GM23248 (cell line): ENCODE data around the gene PPARGC1A. TPM values are rescaled to one million over a fixed set of nuclear protein-coding genes. Genes with fewer than 3 reads are reported as not detected.

Experiments
- DNase-seq: peaks from one replicate; pipeline ENCODE4 v3.0.0-alpha.2; 2015
- H2AFZ ChIP-seq: fragments of 200-600 bp; sonication (generic); 2 replicates; pipeline ENCODE4 v1.6.1; 2016; ENCODE audit warnings: antibody characterized with exemption
- H3F3A ChIP-seq: fragments of 200-600 bp; sonication (generic); 2 replicates; pipeline ENCODE4 v1.6.1; 2016; ENCODE audit warnings: mild to moderate bottlenecking, antibody characterized with exemption, mixed run types; ENCODE audit not compliant: insufficient read depth
- H3K27ac ChIP-seq: fragments of 200-600 bp; sonication (generic); 2 replicates; pipeline ENCODE4 v1.5.1; 2016; ENCODE audit warnings: mild to moderate bottlenecking
- H3K27me3 ChIP-seq: fragments of 200-600 bp; sonication (generic); replicated peaks from 2 replicates; pipeline ENCODE4 v1.6.1; 2016; ENCODE audit warnings: mild to moderate bottlenecking; ENCODE audit not compliant: insufficient read depth
- H3K36me3 ChIP-seq: fragments of 200-600 bp; sonication (generic); 2 replicates; pipeline ENCODE4 v1.6.1; 2016; ENCODE audit warnings: low read depth, mild to moderate bottlenecking
- H3K4me1 ChIP-seq: fragments of 200-600 bp; sonication (generic); 2 replicates; pipeline ENCODE4 v1.6.1; 2016; ENCODE audit warnings: mild to moderate bottlenecking; ENCODE audit not compliant: insufficient read depth
- H3K4me2 ChIP-seq: fragments of 200-600 bp; sonication (generic); one replicate; pipeline ENCODE4 v1.6.1; 2016; ENCODE audit warnings: mild to moderate bottlenecking; ENCODE audit not compliant: unreplicated experiment
- H3K4me3 ChIP-seq: fragments of 200-600 bp; sonication (generic); 2 replicates; pipeline ENCODE4 v1.5.1; 2016; ENCODE audit warnings: mild to moderate bottlenecking
- H3K79me2 ChIP-seq: fragments of 200-600 bp; sonication (generic); 2 replicates; pipeline ENCODE4 v1.6.1; 2016; ENCODE audit warnings: mild to moderate bottlenecking; ENCODE audit not compliant: insufficient read depth
- H3K9ac ChIP-seq: fragments of 200-600 bp; sonication (generic); 2 replicates; pipeline ENCODE4 v1.6.1; 2016; ENCODE audit warnings: mild to moderate bottlenecking
- H3K9me2 ChIP-seq: fragments of 200-600 bp; sonication (generic); 2 replicates; pipeline ENCODE4 v1.6.1; 2016; ENCODE audit warnings: mixed run types, mild to moderate bottlenecking, moderate library complexity; ENCODE audit not compliant: insufficient read depth
- H3K9me3 ChIP-seq: fragments of 200-600 bp; sonication (generic); one replicate; pipeline ENCODE4 v1.6.1; 2017; ENCODE audit warnings: low read depth
- H4K20me1 ChIP-seq: fragments of 200-600 bp; sonication (generic); 2 replicates; pipeline ENCODE4 v1.6.0; 2016; ENCODE audit not compliant: insufficient read depth
- EZH2 ChIP-seq: fragments of 200-600 bp; sonication (generic); IDR thresholded peaks from 2 replicates; pipeline ENCODE4 v1.6.1; 2018; ENCODE audit warnings: antibody characterized with exemption, mild to moderate bottlenecking; ENCODE audit not compliant: insufficient read depth, poor library complexity, severe bottlenecking
- EZH2phosphoT487 ChIP-seq: fragments of 200-600 bp; sonication (generic); IDR thresholded peaks from 2 replicates; pipeline ENCODE4 v1.6.1; 2018; ENCODE audit warnings: antibody characterized with exemption, moderate library complexity, mild to moderate bottlenecking, low read depth; ENCODE audit not compliant: insufficient read depth
- WGBS, 2 experiments: methylation state at CpG; one replicate each; pipeline ENCODE4 v1.1.6; 2015 to 2017; ENCODE audit warnings: low lambda C conversion rate in 2 of 2, low coverage in 1 of 2; ENCODE audit errors: missing lambda C conversion rate in 2 of 2; 5-methylcytosine and 5-hydroxymethylcytosine counted together
- in situ Hi-C: fragments of 300-500 bp; cut with MboI; formaldehyde crosslinking; loops from 2 replicates; pipeline ENCODE4 v1.15.0; 2020
- polyA plus RNA-seq: library from polyadenylated mRNA; unstranded; fragments of >200 nt; fragmentation: Nextera tagmentation; extraction: Ambion mirVana; gene quantifications from 2 replicates; pipeline ENCODE4 v1.2.1, GENCODE V29; 2016
- total RNA-seq: library from RNA; depleted of rRNA; stranded (reverse); fragments of >200 nt; shearing (Covaris generic); gene quantifications from 2 replicates; pipeline ENCODE4 v1.2.3, GENCODE V29; 2014

Gene PPARGC1A
- total and polyA plus RNA-seq, 2 experiments from 2014 or later: not detected

DNA sequence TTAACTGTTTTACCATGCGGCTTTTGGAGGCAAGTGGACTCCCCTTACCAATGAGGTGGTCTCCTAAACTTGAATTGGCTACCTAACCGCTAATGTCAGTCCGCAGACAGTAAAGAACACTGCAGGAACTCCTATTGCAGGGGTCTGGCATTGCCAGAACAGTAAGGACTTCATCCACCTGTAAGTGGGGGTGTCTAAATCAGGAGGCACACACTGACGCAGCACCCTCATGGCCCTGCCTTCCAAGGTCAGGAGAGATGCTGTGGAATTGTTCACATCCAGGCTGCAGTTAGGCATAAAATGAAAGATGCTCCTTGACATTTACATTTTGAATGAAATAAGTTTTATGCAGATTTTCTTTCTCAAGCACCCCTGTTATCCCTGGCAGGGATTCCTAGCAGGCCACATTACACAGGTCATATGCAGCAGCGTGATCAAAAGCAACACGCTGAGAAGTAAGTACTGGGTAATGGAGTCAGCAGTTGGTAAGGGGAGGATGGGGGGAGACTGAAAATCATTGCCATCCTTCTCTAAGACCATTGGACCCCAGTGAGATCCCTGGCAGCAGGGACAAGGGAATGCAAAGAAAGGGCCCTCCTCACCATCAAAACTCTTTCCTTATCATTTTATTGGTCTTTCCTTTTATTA, 3.8 kb downstream of the PPARGC1A start:
- Histone ChIP-seq H3K9me2 (no peaks in the 10 kb centered on the region), H3K9ac (no peak overlapping the region)

DNA sequence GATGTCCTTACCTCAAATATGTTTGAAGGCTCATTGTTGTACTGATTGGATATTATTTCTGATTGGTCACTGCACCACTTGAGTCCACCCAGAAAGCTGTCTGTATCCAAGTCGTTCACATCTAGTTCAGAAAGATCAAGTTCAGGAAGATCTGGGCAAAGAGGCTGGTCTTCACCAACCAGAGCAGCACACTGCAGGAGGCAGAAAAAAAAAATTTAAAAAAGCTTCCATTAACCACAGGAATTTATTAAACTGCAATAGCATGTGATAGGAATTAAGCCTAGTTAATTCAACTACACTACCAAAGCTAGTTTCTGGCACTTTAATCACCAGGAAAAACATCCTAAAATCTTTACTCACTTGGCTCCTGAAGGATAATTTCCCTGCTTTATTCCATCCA, 5.1 kb downstream of the PPARGC1A start:
- H3K9me3 ChIP-seq: no peaks in the 10 kb centered on the region
- no peaks in the 10 kb centered on the region for H3K36me3 ChIP-seq
- 0 out of 2 replicates have a peak, but pooled peaks cover 7% of the 10 kb centered on the region for H3F3A ChIP-seq
- H3K4me3 ChIP-seq: no peak overlapping the region
- no peak overlapping the region for H3K9ac ChIP-seq
- no peaks in the 10 kb centered on the region for H4K20me1 ChIP-seq
- no peaks in the 10 kb centered on the region for H3K79me2 ChIP-seq
- H3K4me2 ChIP-seq: no peak overlapping the region
- H3K27ac ChIP-seq: no peak overlapping the region
- WGBS, 2 experiments: 70 to 77% methylated on average over 1 of the region's 1 CpG
- TF ChIP-seq EZH2 (no peak), EZH2phosphoT487 (no peak)
- H3K4me1 ChIP-seq: peaks cover 12% of the 10 kb centered on the region
- DNase-seq: no peak
- H3K9me2 ChIP-seq: no peaks in the 10 kb centered on the region
- in situ Hi-C loops: no loop called here
- H3K27me3 ChIP-seq: 0 out of 2 replicates have a peak, but pooled peaks cover 4% of the 10 kb centered on the region
- H2AFZ ChIP-seq: no peak overlapping the region

More for the DNA sequence above, 3.8 kb downstream of the PPARGC1A start:
- no peak for DNase-seq
- in situ Hi-C loops: no loop called here
- H3F3A ChIP-seq: 0 out of 2 replicates have a peak, but pooled peaks cover 7% of the 10 kb centered on the region
- no peak overlapping the region for H3K27ac ChIP-seq
- H4K20me1 ChIP-seq: no peaks in the 10 kb centered on the region
- peaks cover 22% of the 10 kb centered on the region for H3K4me1 ChIP-seq
- no peak overlapping the region for H3K4me2 ChIP-seq
- TF ChIP-seq EZH2phosphoT487 (no peak), EZH2 (no peak)
- H3K27me3 ChIP-seq: peaks cover 11% of the 10 kb centered on the region; the same call in 1 of the 2 replicates
- WGBS, 2 experiments: 84 to 88% methylated on average over 6 of the region's 6 CpGs
- H3K36me3 ChIP-seq: no peaks in the 10 kb centered on the region
- H2AFZ ChIP-seq: no peak overlapping the region
- no peak overlapping the region for H3K4me3 ChIP-seq
- no peaks in the 10 kb centered on the region for H3K79me2 ChIP-seq
- no peaks in the 10 kb centered on the region for H3K9me3 ChIP-seq

DNA sequence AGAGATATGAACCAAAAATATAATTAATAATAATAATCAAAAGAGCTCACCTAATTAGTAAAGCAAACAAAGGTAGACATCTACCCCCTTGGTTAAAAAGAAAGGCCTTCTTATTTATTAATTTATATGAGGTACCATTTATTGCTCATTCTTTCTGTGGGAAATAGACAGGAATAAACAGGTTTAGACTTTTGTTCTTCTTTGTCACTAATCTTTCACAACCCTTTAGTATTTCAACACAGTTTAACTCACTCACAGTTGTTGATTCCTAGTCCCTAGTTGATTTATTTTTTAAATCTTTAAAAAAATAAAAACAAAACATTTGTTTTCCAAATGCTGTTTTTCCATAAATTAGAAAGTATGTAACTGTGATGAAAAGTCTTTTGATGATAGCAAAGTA, 5.6 kb downstream of the PPARGC1A start:
- Histone ChIP-seq H3K27ac (no peak overlapping the region), H4K20me1 (no peaks in the 10 kb centered on the region), H3K9me2 (no peaks in the 10 kb centered on the region), H3K79me2 (no peaks in the 10 kb centered on the region), H3K4me2 (no peak overlapping the region), H3K4me1 (peaks cover 7% of the 10 kb centered on the region), H3K27me3 (0 out of 2 replicates have a peak, but pooled peaks cover 4% of the 10 kb centered on the region), H3K36me3 (no peaks in the 10 kb centered on the region), H3K4me3 (no peak overlapping the region), H3F3A (0 out of 2 replicates have a peak, but pooled peaks cover 7% of the 10 kb centered on the region), H2AFZ (no peak overlapping the region), H3K9ac (no peak overlapping the region), H3K9me3 (no peaks in the 10 kb centered on the region)
- no peak for DNase-seq
- no peak for TF ChIP-seq EZH2
- no peak for TF ChIP-seq EZH2phosphoT487
- in situ Hi-C loops: no loop called here

DNA sequence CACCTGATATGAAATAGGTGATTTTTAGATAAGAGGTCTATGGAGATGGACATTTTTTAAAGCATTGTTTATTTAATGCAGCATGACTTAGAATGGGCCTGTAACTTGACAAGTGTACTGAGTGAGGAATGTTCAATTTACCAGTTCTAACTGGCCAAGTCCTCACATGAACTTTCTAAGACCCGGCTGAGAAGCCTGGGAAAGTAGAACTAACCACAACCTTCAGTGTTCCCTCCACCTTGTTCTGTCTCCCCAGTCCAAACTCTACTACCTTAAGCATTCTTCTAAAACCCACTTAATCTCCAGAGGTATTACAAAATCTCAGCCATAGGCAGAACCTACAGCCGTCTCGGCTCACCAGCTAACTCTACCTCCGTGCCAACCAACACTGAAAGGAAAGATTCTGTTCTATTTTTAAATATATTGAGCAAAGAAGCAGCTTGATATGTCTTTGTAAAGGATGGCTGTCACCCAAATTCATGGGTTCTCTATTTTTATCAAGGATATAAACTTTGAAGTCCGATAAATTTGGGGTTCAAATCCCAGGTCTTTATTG, 6.8 kb downstream of the PPARGC1A start:
- Histone ChIP-seq H3K27ac (no peak overlapping the region), H3F3A (no peaks in the 10 kb centered on the region), H4K20me1 (no peaks in the 10 kb centered on the region), H3K4me3 (no peak overlapping the region), H3K9me2 (no peaks in the 10 kb centered on the region), H3K79me2 (no peaks in the 10 kb centered on the region), H3K36me3 (no peaks in the 10 kb centered on the region), H2AFZ (no peak overlapping the region), H3K4me1 (no peaks in the 10 kb centered on the region), H3K27me3 (peaks cover 8% of the 10 kb centered on the region; the same call in 1 of the 2 replicates), H3K9me3 (no peaks in the 10 kb centered on the region), H3K9ac (no peak overlapping the region), H3K4me2 (no peak overlapping the region)
- in situ Hi-C loops: no loop called here
- 77 to 81% methylated on average over 5 of the region's 5 CpGs for WGBS, 2 experiments
- TF ChIP-seq EZH2: no peak
- TF ChIP-seq EZH2phosphoT487: no peak
- no peak for DNase-seq
